Neural cell (in vitro differentiated cells): ENCODE measurements around the gene HLA-G.

ENCODE experiments used
- CTCF ChIP-seq: fragments of 450-650 bp; IDR thresholded peaks from 2 replicates; pipeline ENCODE4 v1.5.1; 2014; ENCODE audit warnings: antibody characterized with exemption, mild to moderate bottlenecking, moderate library complexity; ENCODE audit not compliant: poor library complexity, severe bottlenecking
- TF ChIP-seq, protein P1 (sequence below): IDR thresholded peaks from 2 replicates; pipeline ENCODE4 v1.6.1; 2012; ENCODE audit warnings: borderline replicate concordance

DNA sequence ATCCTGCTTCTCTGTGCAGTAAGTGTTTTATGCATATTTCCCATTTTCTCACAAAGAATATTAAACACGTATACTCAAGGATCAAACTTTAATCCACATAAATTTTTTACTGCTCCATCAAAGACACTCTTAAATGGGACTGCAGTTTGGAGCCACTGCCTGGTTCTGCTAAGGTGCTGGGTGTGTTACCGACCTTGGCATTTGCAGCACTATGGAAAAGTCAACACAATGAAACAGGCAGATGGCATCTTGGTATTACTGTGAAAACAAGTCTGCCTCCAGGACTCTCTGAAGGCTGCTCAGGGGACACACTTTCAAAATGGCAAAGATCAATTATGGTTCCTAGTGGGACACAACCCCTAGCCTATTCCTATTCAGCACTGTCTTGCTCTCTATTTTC is 17.3 kb upstream of the HLA-G start:
- TF ChIP-seq CTCF = no peak
- TF ChIP-seq, protein P1, sequence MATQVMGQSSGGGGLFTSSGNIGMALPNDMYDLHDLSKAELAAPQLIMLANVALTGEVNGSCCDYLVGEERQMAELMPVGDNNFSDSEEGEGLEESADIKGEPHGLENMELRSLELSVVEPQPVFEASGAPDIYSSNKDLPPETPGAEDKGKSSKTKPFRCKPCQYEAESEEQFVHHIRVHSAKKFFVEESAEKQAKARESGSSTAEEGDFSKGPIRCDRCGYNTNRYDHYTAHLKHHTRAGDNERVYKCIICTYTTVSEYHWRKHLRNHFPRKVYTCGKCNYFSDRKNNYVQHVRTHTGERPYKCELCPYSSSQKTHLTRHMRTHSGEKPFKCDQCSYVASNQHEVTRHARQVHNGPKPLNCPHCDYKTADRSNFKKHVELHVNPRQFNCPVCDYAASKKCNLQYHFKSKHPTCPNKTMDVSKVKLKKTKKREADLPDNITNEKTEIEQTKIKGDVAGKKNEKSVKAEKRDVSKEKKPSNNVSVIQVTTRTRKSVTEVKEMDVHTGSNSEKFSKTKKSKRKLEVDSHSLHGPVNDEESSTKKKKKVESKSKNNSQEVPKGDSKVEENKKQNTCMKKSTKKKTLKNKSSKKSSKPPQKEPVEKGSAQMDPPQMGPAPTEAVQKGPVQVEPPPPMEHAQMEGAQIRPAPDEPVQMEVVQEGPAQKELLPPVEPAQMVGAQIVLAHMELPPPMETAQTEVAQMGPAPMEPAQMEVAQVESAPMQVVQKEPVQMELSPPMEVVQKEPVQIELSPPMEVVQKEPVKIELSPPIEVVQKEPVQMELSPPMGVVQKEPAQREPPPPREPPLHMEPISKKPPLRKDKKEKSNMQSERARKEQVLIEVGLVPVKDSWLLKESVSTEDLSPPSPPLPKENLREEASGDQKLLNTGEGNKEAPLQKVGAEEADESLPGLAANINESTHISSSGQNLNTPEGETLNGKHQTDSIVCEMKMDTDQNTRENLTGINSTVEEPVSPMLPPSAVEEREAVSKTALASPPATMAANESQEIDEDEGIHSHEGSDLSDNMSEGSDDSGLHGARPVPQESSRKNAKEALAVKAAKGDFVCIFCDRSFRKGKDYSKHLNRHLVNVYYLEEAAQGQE = no peak
